Epithelial cell of proximal tubule (primary cell): ENCODE measurements around the gene EFR3B. TPM values are rescaled to one million over a fixed set of nuclear protein-coding genes. Genes with fewer than 3 reads are reported as not detected.
"Not testable (repeated sequence)": the region's sequence is repeated elsewhere in the genome, so short reads cannot be mapped to it uniquely, and the experiment has no call there.

Source experiments
- DNase-seq: peaks from one replicate; pipeline ENCODE4 v3.0.0-alpha.2; 2011; ENCODE audit warnings: low read depth
- H3K4me3 ChIP-seq: 2 replicates; pipeline ENCODE4 v1.5.1; 2011; ENCODE audit warnings: low read depth, mild to moderate bottlenecking, low read length
- CTCF ChIP-seq: conservative IDR thresholded peaks from 2 replicates; pipeline ENCODE4 v1.5.1; 2012; ENCODE audit warnings: low read depth, mild to moderate bottlenecking, low read length
- total RNA-seq: library from RNA; depleted of rRNA; stranded (reverse); fragments of >200 nt; gene quantifications from 2 replicates; pipeline ENCODE4 v1.2.3, GENCODE V29; 2015

EFR3B gene
- total RNA-seq, 1 donor from 2014 or later = 2.6 TPM

- no peak for DNase-seq
- no peak overlapping the region for H3K4me3 ChIP-seq
- no peak for TF ChIP-seq CTCF
Observed at GRCh38 chr2:25116956-25117355, 75.1 kb downstream of the EFR3B start.

- TF ChIP-seq CTCF = no peak
- DNase-seq = no peak
- no peak overlapping the region for H3K4me3 ChIP-seq
Observed at GRCh38 chr2:25119263-25119662, 77.4 kb downstream of the EFR3B start.

- DNase-seq = no peak
- no peak for TF ChIP-seq CTCF
- H3K4me3 ChIP-seq = no peak overlapping the region
Observed at GRCh38 chr2:25122367-25122766, 80.5 kb downstream of the EFR3B start.

GRCh38 chr2:25123682-25124081 lies 81.8 kb downstream of the EFR3B start:
- no peak for DNase-seq
- peak; percentile 3 for TF ChIP-seq CTCF
- no peak overlapping the region for H3K4me3 ChIP-seq

GRCh38 chr2:25125189-25125588 lies 83.3 kb downstream of the EFR3B start:
- TF ChIP-seq CTCF = no peak
- no peak overlapping the region for H3K4me3 ChIP-seq
- no peak for DNase-seq

GRCh38 chr2:25125976-25126375 lies 84.1 kb downstream of the EFR3B start:
- no peak for DNase-seq
- no peak for TF ChIP-seq CTCF
- H3K4me3 ChIP-seq = no peak overlapping the region

GRCh38 chr2:25127071-25127470 lies 85.2 kb downstream of the EFR3B start:
- H3K4me3 ChIP-seq, DNase-seq: not testable (repeated sequence)

GRCh38 chr2:25127646-25128045 lies 85.8 kb downstream of the EFR3B start:
- TF ChIP-seq CTCF = no peak
- no peak for DNase-seq
- H3K4me3 ChIP-seq = no peak overlapping the region
